Ovary (tissue), 9 donors: Measurements from ENCODE around the gene MYOC. TPM values are rescaled to one million over a fixed set of nuclear protein-coding genes. Genes with fewer than 3 reads are reported as not detected.

ENCODE experiments used
- DNase-seq, 5 donors: peaks; one replicate each; pipeline ENCODE4 v3.0.0-alpha.2; 2019 to 2020
- H3K27ac ChIP-seq, 2 donors: fragments of 200-600 bp; one replicate each; pipeline versions ENCODE4 v1.5.1 to v1.8.0; 2019 to 2022
- H3K27me3 ChIP-seq: fragments of 200-600 bp; one replicate; pipeline ENCODE4 v1.8.0; 2022
- H3K36me3 ChIP-seq: fragments of 200-600 bp; sonication (generic); one replicate; pipeline ENCODE4 v1.5.1; 2019
- H3K4me1 ChIP-seq: one replicate; pipeline ENCODE4 v1.8.1; 2013; ENCODE audit warnings: mild to moderate bottlenecking, moderate library complexity; ENCODE audit not compliant: insufficient read depth
- H3K4me3 ChIP-seq: fragments of 200-600 bp; sonication (generic); one replicate; pipeline ENCODE4 v1.5.1; 2017
- H3K9me3 ChIP-seq, 2 donors: fragments of 200-600 bp in 1 of 2; sonication (generic) in 1 of 2; one replicate each; pipeline versions ENCODE4 v1.5.1 to v1.8.1; 2013 to 2019; ENCODE audit warnings: mild to moderate bottlenecking in 1 of 2, moderate library complexity in 1 of 2
- EP300 ChIP-seq: sonication (generic); formaldehyde crosslinking; IDR thresholded peaks from one replicate; pipeline ENCODE4 v1.6.1; 2017; ENCODE audit warnings: antibody characterized with exemption
- POLR2A ChIP-seq: fragments of 450-650 bp; IDR thresholded peaks from one replicate; pipeline ENCODE4 v1.6.1; 2017; ENCODE audit warnings: antibody characterized with exemption, mild to moderate bottlenecking, moderate library complexity
- WGBS, 3 donors: extraction: QIAGEN DNeasy Blood & Tissue Kit in 1 of 3; methylation state at CpG; one replicate each; pipeline versions ENCODE4 v1.1.5 to v1.1.7; 2013 to 2017; 5-methylcytosine and 5-hydroxymethylcytosine counted together
- intact Hi-C, 4 donors: fragments of 100-400 bp; cut with DNase I; formaldehyde crosslinking; loops; one replicate each; pipeline versions ENCODE4 v1.11.0 to v1.15.1; 2022 to 2023
- polyA plus RNA-seq, 2 donors: library from polyadenylated mRNA; stranded (reverse); fragments of 200-250 nt in 1 of 2; fragments of 350-450 nt in 1 of 2; fragmentation: Illumina TruSeq in 1 of 2; extraction: RNeasy Lipid Tissue Mini Kit (QIAGEN cat#74804) in 1 of 2; gene quantifications; one replicate each; pipeline ENCODE4 v1.2.3, GENCODE V29; 2013 to 2014
- total RNA-seq, 7 donors: library from RNA; depleted of rRNA in 2 of 7; stranded (reverse); fragments of >200 nt in 2 of 7; fragmentation: NEBNext Ultra II Directional in 3 of 7; extraction: Animal tissue kit (Norgen Biotek cat#: 25700) in 3 of 7; gene quantifications; one replicate each; pipeline versions ENCODE4 v1.1.0 to v1.2.4, GENCODE V29; 2016 to 2023
- TF ChIP-seq, protein P1 (sequence below), 3 donors: fragments of 450-650 bp in 2 of 3; fragments of 200-600 bp in 1 of 3; IDR thresholded peaks; one replicate each; pipeline versions ENCODE4 v1.5.1 to v1.8.0; 2016 to 2022; ENCODE audit warnings: antibody characterized with exemption in 3 of 3, mild to moderate bottlenecking in 1 of 3
- donor health status: DM: no; HTN: no; CAD: no; lungs with moderate emphysema.
- donor health status: DM: no; HTN: no; CAD: no.
- donor health status: Bipolar disorder and iron deficiency.
- donor health status: DM: yes; HTN: yes; CAD: no.
- donor health status: DM: no; HTN: no; CAD: no.
- donor health status: DM: yes; HTN: yes; CAD: no.

MYOC gene
- total and polyA plus RNA-seq, 9 donors = 0.56 to 9.4 (median 1.1) TPM; not detected in 1

DNA sequence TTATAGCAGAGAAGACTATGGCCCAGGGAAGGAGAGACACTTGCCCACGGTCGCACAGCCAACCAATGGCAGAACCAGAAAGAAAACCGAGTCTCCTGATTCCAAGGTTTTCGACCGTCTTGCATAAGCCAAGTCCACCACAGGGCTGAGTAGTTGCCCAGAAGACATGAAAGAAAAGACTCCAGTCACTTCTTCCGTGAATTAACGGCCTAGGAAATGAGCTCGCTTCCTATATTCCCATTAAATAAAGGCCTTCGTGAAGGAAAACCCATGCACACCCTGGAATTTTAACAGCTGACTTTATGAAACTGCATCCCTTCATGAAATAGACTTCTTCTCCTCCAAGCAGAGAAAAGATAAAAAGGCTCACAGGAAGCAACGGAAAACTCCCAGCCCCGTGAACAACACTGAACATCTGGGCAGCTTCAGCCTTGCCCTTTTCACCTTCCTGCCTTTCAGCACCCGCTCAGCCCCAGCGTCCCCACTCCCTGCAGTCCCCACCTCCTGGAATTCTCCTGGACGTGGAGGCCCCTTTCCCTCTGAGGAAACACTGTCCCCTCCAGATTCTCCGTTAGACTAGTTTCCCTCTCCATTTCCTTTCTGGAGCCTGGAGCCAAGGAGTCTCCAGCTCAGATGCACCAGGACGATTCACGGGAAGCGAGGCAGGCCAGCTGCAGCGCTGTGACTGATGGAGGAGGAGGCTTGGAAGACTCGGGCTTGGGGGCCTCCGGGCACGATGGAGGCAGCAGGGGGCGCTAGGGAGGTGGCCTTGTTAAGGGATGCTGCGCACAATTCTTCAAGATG lies 2.7 kb upstream of the MYOC start:
- H3K27ac ChIP-seq = peak overlapping the region; percentile 16 to 74
- intact Hi-C loops = loop anchor here in 1 of 4 donors (5.0 kb wide), 1 partner anchor 57 kb away; no protein-coding TSS in a partner anchor
- DNase-seq = peak; percentile 63 to 87 (median 73)
- WGBS, 3 donors = 15 to 17% (median 15%) methylated on average over 24 of the region's 24 CpGs
- no peaks in the 10 kb centered on the region for H3K9me3 ChIP-seq
- TF ChIP-seq, protein P1, sequence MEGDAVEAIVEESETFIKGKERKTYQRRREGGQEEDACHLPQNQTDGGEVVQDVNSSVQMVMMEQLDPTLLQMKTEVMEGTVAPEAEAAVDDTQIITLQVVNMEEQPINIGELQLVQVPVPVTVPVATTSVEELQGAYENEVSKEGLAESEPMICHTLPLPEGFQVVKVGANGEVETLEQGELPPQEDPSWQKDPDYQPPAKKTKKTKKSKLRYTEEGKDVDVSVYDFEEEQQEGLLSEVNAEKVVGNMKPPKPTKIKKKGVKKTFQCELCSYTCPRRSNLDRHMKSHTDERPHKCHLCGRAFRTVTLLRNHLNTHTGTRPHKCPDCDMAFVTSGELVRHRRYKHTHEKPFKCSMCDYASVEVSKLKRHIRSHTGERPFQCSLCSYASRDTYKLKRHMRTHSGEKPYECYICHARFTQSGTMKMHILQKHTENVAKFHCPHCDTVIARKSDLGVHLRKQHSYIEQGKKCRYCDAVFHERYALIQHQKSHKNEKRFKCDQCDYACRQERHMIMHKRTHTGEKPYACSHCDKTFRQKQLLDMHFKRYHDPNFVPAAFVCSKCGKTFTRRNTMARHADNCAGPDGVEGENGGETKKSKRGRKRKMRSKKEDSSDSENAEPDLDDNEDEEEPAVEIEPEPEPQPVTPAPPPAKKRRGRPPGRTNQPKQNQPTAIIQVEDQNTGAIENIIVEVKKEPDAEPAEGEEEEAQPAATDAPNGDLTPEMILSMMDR (IDR thresholded peaks at IDR 0.05) = no peak
- peak overlapping the region; percentile 4 for H3K4me3 ChIP-seq
- H3K4me1 ChIP-seq = peaks cover 10% of the 10 kb centered on the region
- H3K27me3 ChIP-seq = no peaks in the 10 kb centered on the region
- H3K36me3 ChIP-seq = no peaks in the 10 kb centered on the region

DNA sequence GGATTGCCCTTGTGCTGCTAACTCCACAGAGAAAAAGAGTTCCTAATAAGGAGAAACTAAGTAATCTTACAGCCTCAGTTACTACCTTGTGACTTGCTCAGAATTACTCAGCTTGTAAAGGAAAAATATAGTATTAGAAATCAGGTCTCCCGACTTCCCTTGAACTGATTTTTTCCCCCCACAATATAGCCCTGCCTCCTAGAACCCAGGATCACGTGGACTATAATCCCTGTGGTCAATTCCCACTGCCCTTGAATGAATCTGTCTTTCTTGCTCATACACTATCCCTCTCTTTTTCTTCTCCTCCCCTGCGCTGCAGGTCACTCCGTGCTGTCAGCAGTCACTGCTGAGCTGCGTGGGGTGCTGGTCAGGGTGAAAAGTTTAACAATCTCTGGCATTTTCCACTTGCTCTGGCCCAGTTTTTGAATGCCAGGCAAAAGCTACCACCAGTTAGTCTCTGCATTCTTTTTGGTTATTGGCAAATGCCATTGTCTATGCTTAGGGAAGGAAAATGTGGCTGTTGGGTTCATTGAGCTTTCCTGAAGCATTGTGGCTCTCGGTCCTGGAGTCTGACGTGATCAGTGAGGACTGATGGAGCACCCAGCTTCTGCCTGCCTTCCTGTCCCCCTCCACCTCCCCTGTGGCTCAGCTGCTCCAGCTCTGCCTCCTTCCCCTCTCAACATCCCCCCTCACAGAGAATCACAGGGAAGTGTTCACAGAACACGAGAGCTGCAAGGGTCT lies 1.9 kb upstream of the MYOC start:
- no peaks in the 10 kb centered on the region for H3K36me3 ChIP-seq
- peak overlapping the region; percentile 16 to 74 for H3K27ac ChIP-seq
- no peaks in the 10 kb centered on the region for H3K9me3 ChIP-seq
- H3K27me3 ChIP-seq = no peaks in the 10 kb centered on the region
- WGBS, 3 donors = 19 to 26% (median 22%) methylated on average over 8 of the region's 8 CpGs
- TF ChIP-seq EP300 (no peak), POLR2A (no peak)
- TF ChIP-seq, protein P1 (IDR thresholded peaks at IDR 0.05) = no peak
- peak in 3 of 5 donors; percentile 20 to 46 (median 24) for DNase-seq
- peaks cover 10% of the 10 kb centered on the region for H3K4me1 ChIP-seq
- no peak overlapping the region for H3K4me3 ChIP-seq
- intact Hi-C loops = loop anchor here in 1 of 4 donors (5.0 kb wide), 1 partner anchor 58 kb away; no protein-coding TSS in a partner anchor

DNA sequence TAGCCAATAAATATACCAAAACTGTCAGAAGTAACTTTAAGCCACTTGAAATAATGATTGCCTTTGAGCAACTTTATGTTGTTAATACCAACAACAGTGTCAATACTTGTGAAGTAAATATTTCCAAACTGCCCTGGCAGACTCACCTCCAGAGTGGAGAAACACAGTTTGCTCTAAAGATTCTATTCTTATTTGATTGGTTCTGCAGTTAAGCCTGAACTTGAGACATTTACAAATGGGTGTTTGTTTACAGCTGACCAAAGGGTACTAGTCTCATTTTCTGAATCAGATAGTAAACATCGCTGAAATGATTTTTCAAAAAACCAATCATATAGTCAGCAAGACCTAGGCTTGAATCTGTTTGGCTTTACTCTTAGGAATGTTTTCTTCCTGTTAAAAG lies 1.3 kb upstream of the MYOC start:
- Histone ChIP-seq H3K27me3 (no peaks in the 10 kb centered on the region), H3K27ac (peak overlapping the region in 1 of 2 donors; percentile 74), H3K9me3 (no peaks in the 10 kb centered on the region), H3K4me1 (peaks cover 10% of the 10 kb centered on the region), H3K36me3 (no peaks in the 10 kb centered on the region), H3K4me3 (no peak overlapping the region)
- WGBS, 3 donors = 5 to 15% (median 11%) methylated on average over 1 of the region's 1 CpG
- DNase-seq = no peak
- TF ChIP-seq, protein P1 (IDR thresholded peaks at IDR 0.05) = no peak
- TF ChIP-seq POLR2A = no peak
- TF ChIP-seq EP300 = no peak
- intact Hi-C loops = loop anchor here in 1 of 4 donors (5.0 kb wide), 1 partner anchor 59 kb away; no protein-coding TSS in a partner anchor

DNA sequence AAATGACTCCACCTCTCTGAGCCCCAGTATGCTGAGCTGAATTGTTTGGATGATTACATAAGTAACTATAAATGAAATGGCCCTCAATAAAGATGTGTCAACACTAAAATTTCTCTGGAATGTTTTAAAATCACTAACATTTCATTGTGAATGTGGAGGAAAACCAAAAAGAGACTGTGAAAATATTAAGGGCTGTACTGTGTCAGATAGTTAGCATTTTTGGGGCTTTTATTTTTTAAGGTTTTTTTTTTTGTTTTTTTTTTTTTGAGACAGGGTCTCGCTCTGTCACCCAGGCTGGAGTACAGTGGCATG lies 6.3 kb downstream of the MYOC start:
- TF ChIP-seq EP300 (no peak), POLR2A (no peak)
- TF ChIP-seq, protein P1 (IDR thresholded peaks at IDR 0.05) = no peak
- 22 to 50% (median 44%) methylated on average over 1 of the region's 1 CpG for WGBS, 3 donors

More for the DNA sequence above, 6.3 kb downstream of the MYOC start:
- Histone ChIP-seq H3K36me3 (no peaks in the 10 kb centered on the region), H3K4me1 (peaks cover 8% of the 10 kb centered on the region), H3K4me3 (no peak overlapping the region), H3K27ac (no peak overlapping the region), H3K27me3 (no peaks in the 10 kb centered on the region), H3K9me3 (no peaks in the 10 kb centered on the region)
- intact Hi-C loops = loop anchor here in 3 of 4 donors (5.0 to 10.0 kb wide), 4 partner anchors 69 to 339 kb away; partner anchors contain the start of gene PRRC2C (in 1 of the 3)
- DNase-seq = no peak
